DND-41 (cell line): Measurements from ENCODE around the gene CXCR5.
A peak's percentile ranks its signal among the peaks of the same experiment; 100 is the strongest.

Source experiments
- ATAC-seq: fragments of 200-7000 bp; cut with Tn5 transposase; 3 replicates; pipeline ENCODE4 v1.9.1; 2021; ENCODE audit warnings: low read depth; ENCODE audit not compliant: insufficient read depth
- DNase-seq: peaks from one replicate; pipeline ENCODE4 v3.0.0-alpha.2; 2020
- H2AFZ ChIP-seq: 2 replicates; pipeline ENCODE4 v1.6.0; 2012; ENCODE audit warnings: low read depth, low read length
- H3K27ac ChIP-seq: 2 replicates; pipeline ENCODE4 v1.5.1; 2012; ENCODE audit warnings: low read length, inconsistent platforms
- H3K27me3 ChIP-seq: fragments of 200-600 bp; sonication (generic); 2 replicates; pipeline ENCODE4 v1.6.0; 2012; ENCODE audit warnings: low read length, mild to moderate bottlenecking, inconsistent platforms; ENCODE audit not compliant: insufficient read depth, poor library complexity
- H3K36me3 ChIP-seq: 2 replicates; pipeline ENCODE4 v1.5.1; 2012; ENCODE audit warnings: low read length, inconsistent platforms; ENCODE audit not compliant: insufficient read depth
- H3K4me1 ChIP-seq: 2 replicates; pipeline ENCODE4 v1.5.1; 2012; ENCODE audit warnings: mild to moderate bottlenecking, low read length; ENCODE audit not compliant: insufficient read depth
- H3K4me2 ChIP-seq: 2 replicates; pipeline ENCODE4 v1.6.0; 2012; ENCODE audit warnings: mild to moderate bottlenecking, moderate library complexity, low read length, inconsistent platforms; ENCODE audit not compliant: insufficient read depth
- H3K4me3 ChIP-seq, 2 experiments: fragments of 200-600 bp in 1 of 2; shearing (Covaris generic) in 1 of 2; 2 replicates each; pipeline ENCODE4 v1.5.1; 2012 to 2016; ENCODE audit warnings: inconsistent platforms in 2 of 2, low read length in 2 of 2, mild to moderate bottlenecking in 2 of 2, low read depth in 1 of 2, moderate library complexity in 1 of 2
- H3K79me2 ChIP-seq: 2 replicates; pipeline ENCODE4 v1.6.0; 2012; ENCODE audit warnings: low read length, inconsistent platforms; ENCODE audit not compliant: insufficient read depth
- H3K9ac ChIP-seq: 2 replicates; pipeline ENCODE4 v1.6.0; 2012; ENCODE audit warnings: low read depth, mild to moderate bottlenecking, inconsistent platforms, low read length, moderate library complexity
- H3K9me3 ChIP-seq: 2 replicates; pipeline ENCODE4 v1.5.1; 2012; ENCODE audit warnings: low read length, moderate library complexity, mild to moderate bottlenecking, inconsistent platforms; ENCODE audit not compliant: insufficient read depth, severe bottlenecking
- H4K20me1 ChIP-seq: 2 replicates; pipeline ENCODE4 v1.6.0; 2012; ENCODE audit warnings: low read length; ENCODE audit not compliant: insufficient read depth
- CTCF ChIP-seq: IDR thresholded peaks from 2 replicates; pipeline ENCODE4 v1.5.1; 2012; ENCODE audit warnings: borderline replicate concordance, low read length, moderate library complexity, mild to moderate bottlenecking; ENCODE audit not compliant: poor library complexity, severe bottlenecking; ENCODE audit errors: extremely low read depth
- EZH2 ChIP-seq: IDR thresholded peaks from 3 replicates; pipeline ENCODE4 v1.6.1; 2012; ENCODE audit warnings: borderline replicate concordance, low read depth, mild to moderate bottlenecking, moderate library complexity, low read length, inconsistent platforms; ENCODE audit not compliant: severe bottlenecking

CXCR5 gene

GRCh38 chr11:118872403-118872821, 11.3 kb upstream of the CXCR5 start:
- DNase-seq (no peak), ATAC-seq (no peak)
- Histone ChIP-seq H4K20me1 (no peaks in the 10 kb centered on the region), H3K27ac (peak overlapping the region; percentile 58), H3K4me2 (no peak overlapping the region), H3K36me3 (no peaks in the 10 kb centered on the region), H3K79me2 (no peaks in the 10 kb centered on the region), H3K4me1 (peaks cover 43% of the 10 kb centered on the region), H2AFZ (no peak overlapping the region), H3K9me3 (no peaks in the 10 kb centered on the region), H3K27me3 (no peaks in the 10 kb centered on the region), H3K9ac (no peak overlapping the region), H3K4me3 (no peak overlapping the region)
- TF ChIP-seq EZH2 = no peak
- TF ChIP-seq CTCF = no peak

- no peaks in the 10 kb centered on the region for H3K9me3 ChIP-seq
- no peak for DNase-seq
- no peak for TF ChIP-seq CTCF
- TF ChIP-seq EZH2 = no peak
- H3K27ac ChIP-seq = peak overlapping the region; percentile 19
- ATAC-seq = no peak
- peaks cover 57% of the 10 kb centered on the region for H3K4me1 ChIP-seq
- H3K4me3 ChIP-seq = no peak overlapping the region
- H2AFZ ChIP-seq = no peak overlapping the region
- no peaks in the 10 kb centered on the region for H4K20me1 ChIP-seq
- H3K27me3 ChIP-seq = no peaks in the 10 kb centered on the region
- no peak overlapping the region for H3K9ac ChIP-seq
- no peak overlapping the region for H3K4me2 ChIP-seq
- H3K36me3 ChIP-seq = no peaks in the 10 kb centered on the region
- no peaks in the 10 kb centered on the region for H3K79me2 ChIP-seq
Measured at GRCh38 chr11:118873804-118874203, 9.9 kb upstream of the CXCR5 start.

- H3K4me1 ChIP-seq = peaks cover 50% of the 10 kb centered on the region
- H3K9ac ChIP-seq = peak overlapping the region; percentile 43
- DNase-seq (peak; percentile 42), ATAC-seq (peak; percentile 30)
- no peaks in the 10 kb centered on the region for H3K36me3 ChIP-seq
- H3K9me3 ChIP-seq = no peaks in the 10 kb centered on the region
- H3K4me3 ChIP-seq = peak overlapping the region in 1 of 2 experiments; percentile 29; a peak in 1 of 4 replicates
- H3K4me2 ChIP-seq = peak overlapping the region; percentile 46
- no peaks in the 10 kb centered on the region for H3K79me2 ChIP-seq
- H2AFZ ChIP-seq = peak overlapping the region; percentile 53
- H3K27ac ChIP-seq = peak overlapping the region; percentile 90
- no peak for TF ChIP-seq CTCF
- no peak for TF ChIP-seq EZH2
- H3K27me3 ChIP-seq = no peaks in the 10 kb centered on the region
- H4K20me1 ChIP-seq = no peaks in the 10 kb centered on the region
Measured at GRCh38 chr11:118876286-118876685, 7.4 kb upstream of the CXCR5 start.
